Lower lobe of right lung (tissue), 2 donors: ENCODE data around the gene SESN1. TPM values are rescaled to one million over a fixed set of nuclear protein-coding genes. Genes with fewer than 3 reads are reported as not detected.
"Not testable (repeated sequence)": the region's sequence is repeated elsewhere in the genome, so short reads cannot be mapped to it uniquely, and the experiment has no call there.

Experiments
- ATAC-seq, 2 donors: fragments of 200-7000 bp; cut with Tn5 transposase; one replicate each; pipeline ENCODE4 v1.9.1; 2020 to 2022; ENCODE audit warnings: mild to moderate bottlenecking in 2 of 2, moderate library complexity in 2 of 2
- DNase-seq: peaks from one replicate; pipeline ENCODE4 v3.0.0-alpha.2; 2020
- H3K27ac ChIP-seq: fragments of 200-600 bp; one replicate; pipeline ENCODE4 v1.8.0; 2022
- H3K27me3 ChIP-seq: fragments of 200-600 bp; one replicate; pipeline ENCODE4 v1.8.0; 2022; ENCODE audit warnings: low read depth
- H3K36me3 ChIP-seq: fragments of 200-600 bp; one replicate; pipeline ENCODE4 v1.8.0; 2022; ENCODE audit warnings: mild to moderate bottlenecking
- H3K4me1 ChIP-seq: fragments of 200-600 bp; one replicate; pipeline ENCODE4 v1.8.0; 2022
- H3K4me3 ChIP-seq: fragments of 200-600 bp; one replicate; pipeline ENCODE4 v1.8.0; 2022; ENCODE audit warnings: mild to moderate bottlenecking
- H3K9me3 ChIP-seq: fragments of 200-600 bp; one replicate; pipeline ENCODE4 v1.8.0; 2022
- intact Hi-C: fragments of 100-400 bp; cut with DNase I; formaldehyde crosslinking; loops from one replicate; pipeline ENCODE4 v1.11.0; 2022
- total RNA-seq: library from RNA; stranded (reverse); fragmentation: NEBNext Ultra II Directional; extraction: Animal tissue kit (Norgen Biotek cat#: 25700); gene quantifications from one replicate; pipeline ENCODE4 v1.2.1, GENCODE V29; 2021
- TF ChIP-seq, protein P1 (sequence below): fragments of 200-600 bp; IDR thresholded peaks from one replicate; pipeline ENCODE4 v1.8.0; 2022; ENCODE audit warnings: antibody characterized with exemption, mild to moderate bottlenecking
- donor health status: DM: no; HTN: yes; CAD: no; lungs with severe emphysema.

The SESN1 gene
- total RNA-seq, 1 donor from 2014 or later = 37.9 TPM

DNA sequence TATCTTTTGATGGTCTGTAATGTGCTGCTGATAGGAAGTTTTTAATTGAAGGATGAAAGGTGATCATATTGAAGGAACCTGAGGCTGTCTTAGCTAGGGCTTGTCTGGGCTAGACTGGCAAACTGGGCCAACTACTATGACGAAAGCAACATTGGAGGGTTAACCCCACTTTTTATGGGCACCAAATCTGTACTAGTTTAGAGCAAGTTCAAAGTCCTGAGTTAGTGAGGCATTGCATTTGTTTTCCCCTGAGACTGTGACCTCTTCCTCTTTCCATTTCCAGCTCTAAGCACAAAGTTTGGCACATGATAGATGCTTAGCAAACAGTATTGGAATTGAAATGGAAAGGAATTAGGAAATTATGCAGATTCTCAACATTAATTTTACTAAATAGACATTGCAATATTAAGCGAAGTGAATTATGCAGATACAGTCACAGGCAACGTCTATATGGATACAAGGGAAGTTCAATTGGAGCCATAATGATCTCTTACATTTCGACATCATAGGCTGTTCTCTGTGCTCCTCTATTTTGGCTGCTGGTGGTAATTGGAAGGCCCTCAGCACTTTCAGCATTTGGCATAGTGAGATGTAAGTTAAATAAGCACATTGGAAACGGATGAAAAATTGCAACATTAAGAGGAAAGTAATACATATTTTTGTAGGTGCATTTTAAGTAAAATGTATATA lies 22.8 kb upstream of the SESN1 start:
- Histone ChIP-seq H3K4me3 (no peak overlapping the region), H3K27me3 (no peaks in the 10 kb centered on the region), H3K27ac (no peak overlapping the region), H3K36me3 (no peaks in the 10 kb centered on the region), H3K4me1 (peaks cover 31% of the 10 kb centered on the region), H3K9me3 (no peaks in the 10 kb centered on the region)
- DNase-seq (no peak), ATAC-seq (no peak)
- intact Hi-C loops = no loop called here
- TF ChIP-seq, protein P1, sequence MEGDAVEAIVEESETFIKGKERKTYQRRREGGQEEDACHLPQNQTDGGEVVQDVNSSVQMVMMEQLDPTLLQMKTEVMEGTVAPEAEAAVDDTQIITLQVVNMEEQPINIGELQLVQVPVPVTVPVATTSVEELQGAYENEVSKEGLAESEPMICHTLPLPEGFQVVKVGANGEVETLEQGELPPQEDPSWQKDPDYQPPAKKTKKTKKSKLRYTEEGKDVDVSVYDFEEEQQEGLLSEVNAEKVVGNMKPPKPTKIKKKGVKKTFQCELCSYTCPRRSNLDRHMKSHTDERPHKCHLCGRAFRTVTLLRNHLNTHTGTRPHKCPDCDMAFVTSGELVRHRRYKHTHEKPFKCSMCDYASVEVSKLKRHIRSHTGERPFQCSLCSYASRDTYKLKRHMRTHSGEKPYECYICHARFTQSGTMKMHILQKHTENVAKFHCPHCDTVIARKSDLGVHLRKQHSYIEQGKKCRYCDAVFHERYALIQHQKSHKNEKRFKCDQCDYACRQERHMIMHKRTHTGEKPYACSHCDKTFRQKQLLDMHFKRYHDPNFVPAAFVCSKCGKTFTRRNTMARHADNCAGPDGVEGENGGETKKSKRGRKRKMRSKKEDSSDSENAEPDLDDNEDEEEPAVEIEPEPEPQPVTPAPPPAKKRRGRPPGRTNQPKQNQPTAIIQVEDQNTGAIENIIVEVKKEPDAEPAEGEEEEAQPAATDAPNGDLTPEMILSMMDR = no peak

DNA sequence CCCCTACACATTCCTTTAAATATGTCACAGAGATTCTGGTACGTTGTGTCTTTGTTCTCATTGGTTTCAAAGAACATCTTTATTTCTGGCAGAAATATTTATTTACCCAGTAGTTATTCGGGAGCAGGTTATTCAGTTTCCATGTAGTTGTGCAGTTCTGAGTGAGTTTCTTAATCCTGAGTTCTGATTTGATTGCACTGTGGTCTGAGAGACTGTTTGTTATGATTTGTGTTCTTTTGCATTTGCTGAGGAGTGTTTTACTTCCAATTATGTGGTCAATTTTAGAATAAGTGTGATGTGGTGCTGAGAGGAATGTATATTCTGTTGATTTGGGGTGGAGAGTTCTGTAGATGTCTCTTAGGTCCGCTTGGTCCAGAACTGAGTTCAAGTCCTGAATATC lies 18.0 kb upstream of the SESN1 start:
- H3K27ac ChIP-seq, H3K4me3 ChIP-seq, DNase-seq, H3K27me3 ChIP-seq, ATAC-seq, H3K4me1 ChIP-seq, intact Hi-C loops, H3K36me3 ChIP-seq, H3K9me3 ChIP-seq: not testable (repeated sequence)

DNA sequence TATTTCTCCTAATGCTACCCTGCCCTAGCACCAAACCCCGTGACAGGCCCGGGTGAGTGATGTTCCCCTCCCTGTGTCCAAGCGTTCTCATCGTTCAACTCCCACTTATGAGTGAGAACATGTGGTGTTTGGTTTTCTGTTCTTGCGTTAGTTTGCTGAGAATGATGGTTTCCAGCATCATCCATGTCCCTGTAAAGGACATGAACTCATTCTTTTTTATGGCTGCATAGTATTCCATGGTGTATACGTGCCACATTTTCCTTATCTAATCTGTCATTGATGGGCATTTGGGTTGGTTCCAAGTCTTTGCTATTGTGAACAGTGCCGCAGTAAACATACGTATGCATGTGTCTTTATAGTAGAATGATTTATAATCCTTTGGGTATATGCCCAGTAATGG lies 15.0 kb upstream of the SESN1 start:
- H3K27ac ChIP-seq, H3K9me3 ChIP-seq, ATAC-seq, H3K36me3 ChIP-seq, intact Hi-C loops, H3K27me3 ChIP-seq, DNase-seq, H3K4me1 ChIP-seq, H3K4me3 ChIP-seq: not testable (repeated sequence)

DNA sequence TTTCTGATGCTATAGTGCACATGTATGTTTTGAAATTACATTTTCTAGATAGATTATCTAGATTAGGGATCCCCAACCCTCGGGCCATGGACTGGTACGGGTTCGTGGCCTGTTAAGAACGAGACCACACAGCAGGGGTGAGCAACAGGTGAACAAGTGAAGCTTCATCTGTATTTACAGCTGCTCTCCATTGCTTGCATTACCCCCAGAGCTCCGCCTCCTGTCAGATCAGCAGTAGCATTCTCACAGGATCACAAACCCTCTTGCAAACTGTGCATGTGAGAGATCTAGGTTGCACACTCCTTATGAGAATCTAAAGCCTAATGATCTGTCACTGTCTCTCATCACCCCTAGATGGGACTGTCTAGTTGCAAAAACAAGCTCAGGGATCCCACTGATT lies 11.0 kb upstream of the SESN1 start:
- intact Hi-C loops = no loop called here
- Histone ChIP-seq H3K27me3 (no peaks in the 10 kb centered on the region), H3K9me3 (no peaks in the 10 kb centered on the region), H3K27ac (no peak overlapping the region), H3K36me3 (no peaks in the 10 kb centered on the region), H3K4me3 (no peak overlapping the region), H3K4me1 (no peaks in the 10 kb centered on the region)
- DNase-seq (no peak), ATAC-seq (no peak)
- TF ChIP-seq, protein P1 = no peak

DNA sequence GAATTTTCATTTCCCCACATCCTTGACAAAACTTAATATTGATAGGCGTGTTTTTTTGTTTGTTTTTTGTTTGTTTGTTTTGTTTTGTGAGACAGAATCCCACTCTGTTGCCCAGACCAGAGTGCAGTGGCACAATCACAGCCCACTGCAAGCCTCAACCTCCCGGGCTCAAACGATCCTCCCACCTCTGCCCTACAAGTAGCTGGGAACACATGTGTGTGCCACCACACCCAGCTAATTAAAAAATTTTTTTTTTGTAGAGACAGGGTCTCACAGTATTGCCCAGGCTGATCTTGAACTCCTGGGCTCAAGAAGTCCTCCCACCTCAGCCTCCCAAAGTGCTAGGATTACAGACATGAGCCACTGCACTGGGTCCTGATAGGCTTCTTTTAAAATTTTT lies 9.9 kb upstream of the SESN1 start:
- no peak overlapping the region for H3K27ac ChIP-seq
- H3K4me1 ChIP-seq = no peaks in the 10 kb centered on the region
- H3K36me3 ChIP-seq = no peaks in the 10 kb centered on the region
- H3K4me3 ChIP-seq = no peak overlapping the region
- intact Hi-C loops = no loop called here
- DNase-seq (no peak), ATAC-seq (no peak)
- no peaks in the 10 kb centered on the region for H3K9me3 ChIP-seq
- no peaks in the 10 kb centered on the region for H3K27me3 ChIP-seq
- TF ChIP-seq, protein P1 = no peak

DNA sequence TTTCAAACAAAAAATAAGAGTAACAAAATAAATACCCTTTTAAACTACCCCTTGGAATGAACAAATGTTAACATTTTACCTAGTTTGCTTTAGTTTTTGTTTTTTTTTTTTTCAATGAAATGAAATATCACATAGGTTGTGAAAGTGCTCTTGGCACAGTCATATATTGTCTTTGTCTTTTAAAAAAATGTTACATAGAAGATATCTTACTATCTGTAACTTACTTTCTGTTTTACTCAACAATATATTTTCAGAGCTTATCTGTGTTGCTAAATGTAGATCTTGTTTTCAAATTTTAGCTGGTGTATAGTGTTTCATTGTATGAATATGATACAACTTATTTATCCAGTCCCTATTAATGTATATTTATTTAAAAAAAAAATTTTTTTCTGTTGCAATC lies 9.3 kb upstream of the SESN1 start:
- DNase-seq (no peak), ATAC-seq (no peak)
- Histone ChIP-seq H3K4me1 (no peaks in the 10 kb centered on the region), H3K4me3 (no peak overlapping the region), H3K9me3 (no peaks in the 10 kb centered on the region), H3K36me3 (no peaks in the 10 kb centered on the region), H3K27ac (no peak overlapping the region), H3K27me3 (no peaks in the 10 kb centered on the region)
- intact Hi-C loops = no loop called here
- TF ChIP-seq, protein P1 = no peak
